Activated B cell treated with CpG ODN at 0.5 μM for 24 hours (primary cell): ENCODE data around the gene CRADD. TPM values are rescaled to one million over a fixed set of nuclear protein-coding genes. Genes with fewer than 3 reads are reported as not detected.

Experiments used
- ATAC-seq: fragments of 200-7000 bp; cut with Tn5 transposase; one replicate; pipeline ENCODE4 v1.10.0; 2021; ENCODE audit warnings: low read depth, mild to moderate bottlenecking, moderate library complexity
- CTCF ChIA-PET: fragments of 350-600 bp; sonication (Branson Sonifier 250); formaldehyde crosslinking; loops from one replicate; lab custom pipeline; 2021; ENCODE audit warnings: antibody characterized with exemption; lab: Charles Lee
- POLR2A ChIA-PET: fragments of 350-600 bp; sonication (Branson Sonifier 250); formaldehyde crosslinking; loops from one replicate; lab custom pipeline; 2021; ENCODE audit warnings: antibody characterized with exemption; lab: Charles Lee
- DNase-seq: peaks from one replicate; pipeline ENCODE4 v3.0.0; 2022
- H3K27ac Mint-ChIP-seq: one replicate; pipeline ENCODE4 v1.8.0; 2020; ENCODE audit warnings: mixed read lengths
- H3K27me3 Mint-ChIP-seq: one replicate; pipeline ENCODE4 v1.8.0; 2021; ENCODE audit warnings: mixed read lengths
- H3K36me3 Mint-ChIP-seq: one replicate; pipeline ENCODE4 v1.8.0; 2021; ENCODE audit warnings: low read depth, mixed read lengths
- H3K4me1 Mint-ChIP-seq: one replicate; pipeline ENCODE4 v1.8.0; 2021; ENCODE audit warnings: mixed read lengths
- H3K4me3 Mint-ChIP-seq: one replicate; pipeline ENCODE4 v1.8.0; 2020; ENCODE audit warnings: mild to moderate bottlenecking, mixed read lengths
- H3K9me3 Mint-ChIP-seq: one replicate; pipeline ENCODE4 v1.8.0; 2020; ENCODE audit warnings: mixed read lengths
- CTCF ChIP-seq: fragments of 200-600 bp; IDR thresholded peaks from one replicate; pipeline ENCODE4 v1.8.0; 2022; ENCODE audit warnings: antibody characterized with exemption, mild to moderate bottlenecking
- intact Hi-C: fragments of 100-400 bp; cut with micrococcal nuclease; formaldehyde crosslinking; loops from one replicate; pipeline ENCODE4 v1.15.1; 2024
- total RNA-seq: library from RNA; stranded (reverse); gene quantifications from 2 replicates; pipeline ENCODE4 v1.2.3, GENCODE V29; 2022

Gene CRADD
- total RNA-seq, 1 donor from 2014 or later: 15.3 TPM

GRCh38 chr12:93676408-93677194 is 574 bp upstream of the CRADD start:
- POLR2A ChIA-PET: interaction anchor here (0.5 to 1.5 kb wide), 14 partner anchors 27 to 1797 kb away, joined by 3 to 9 read pairs (median 5); partner anchors contain the start of genes NDUFA12 and SOCS2
- DNase-seq: no peak

GRCh38 chr12:93678779-93679178 is 1.6 kb downstream of the CRADD start:
- Mint-ChIP-seq H3K36me3 (peaks cover 14% of the 10 kb centered on the region), H3K9me3 (no peaks in the 10 kb centered on the region), H3K27ac (no peak overlapping the region), H3K4me3 (no peak overlapping the region), H3K27me3 (peaks cover 6% of the 10 kb centered on the region), H3K4me1 (peaks cover 23% of the 10 kb centered on the region)
- ChIA-PET POLR2A (interaction anchor here (0.7 to 1.0 kb wide), 3 partner anchors 106 to 616 kb away, joined by 3 to 6 read pairs (median 3); partner anchors contain the start of gene SOCS2), CTCF (no interaction called here)
- DNase-seq: no peak
- ATAC-seq: no peak
- no peak for TF ChIP-seq CTCF
- intact Hi-C loops: loop anchor here (5.0 to 10.0 kb wide), 4 partner anchors 169 to 1869 kb away; partner anchors contain the start of gene METAP2

More at GRCh38 chr12:93676408-93677194, 574 bp upstream of the CRADD start:
- peak overlapping the region; percentile 100 for H3K27ac Mint-ChIP-seq
- H3K4me3 Mint-ChIP-seq: peak overlapping the region; percentile 99
- ATAC-seq: no peak
- intact Hi-C loops: loop anchor here (1.0 to 10.0 kb wide), 17 partner anchors 23 to 1871 kb away; partner anchors contain the start of genes CEP83, EEA1, FGD6 and METAP2
- TF ChIP-seq CTCF: no peak
- H3K27me3 Mint-ChIP-seq: peaks cover 12% of the 10 kb centered on the region
- peaks cover 23% of the 10 kb centered on the region for H3K4me1 Mint-ChIP-seq
- H3K9me3 Mint-ChIP-seq: no peaks in the 10 kb centered on the region
- CTCF ChIA-PET: interaction anchor here (0.9 to 1.3 kb wide), 2 partner anchors 107 to 425 kb away, joined by 3 to 7 read pairs; no protein-coding TSS in a partner anchor
- peaks cover 14% of the 10 kb centered on the region for H3K36me3 Mint-ChIP-seq

- ChIA-PET POLR2A (interaction anchor here (0.7 to 1.0 kb wide), 2 partner anchors 107 to 237 kb away, joined by 3 read pairs; partner anchors contain the start of gene SOCS2), CTCF (no interaction called here)
- peaks cover 14% of the 10 kb centered on the region for H3K36me3 Mint-ChIP-seq
- TF ChIP-seq CTCF: no peak
- peak overlapping the region; percentile 47 for H3K4me3 Mint-ChIP-seq
- H3K27me3 Mint-ChIP-seq: no peaks in the 10 kb centered on the region
- ATAC-seq: no peak
- DNase-seq: no peak
- intact Hi-C loops: loop anchor here (5.0 to 10.0 kb wide), 4 partner anchors 168 to 1868 kb away; partner anchors contain the start of gene METAP2
- no peaks in the 10 kb centered on the region for H3K9me3 Mint-ChIP-seq
- H3K27ac Mint-ChIP-seq: peak overlapping the region; percentile 3
- peaks cover 23% of the 10 kb centered on the region for H3K4me1 Mint-ChIP-seq
Measured at GRCh38 chr12:93679308-93679925, 2.2 kb downstream of the CRADD start.

- Mint-ChIP-seq H3K9me3 (no peaks in the 10 kb centered on the region), H3K27me3 (no peaks in the 10 kb centered on the region), H3K36me3 (peaks cover 14% of the 10 kb centered on the region), H3K27ac (no peak overlapping the region), H3K4me1 (peaks cover 27% of the 10 kb centered on the region), H3K4me3 (no peak overlapping the region)
- no peak for ATAC-seq
- ChIA-PET POLR2A (interaction anchor here (0.7 to 1.0 kb wide), 2 partner anchors 108 to 238 kb away, joined by 3 read pairs; partner anchors contain the start of gene SOCS2), CTCF (no interaction called here)
- TF ChIP-seq CTCF: no peak
- intact Hi-C loops: no loop called here
- no peak for DNase-seq
Measured at GRCh38 chr12:93680006-93680405, 2.8 kb downstream of the CRADD start.
